SK-N-SH treated with all-trans-retinoic acid at 6 μM for 48 hours (cell line): ENCODE measurements around the gene ARR3.
"Not testable (repeated sequence)": the region's sequence is repeated elsewhere in the genome, so short reads cannot be mapped to it uniquely, and the experiment has no call there.

Experiments used
- ATAC-seq: fragments of 200-7000 bp; cut with Tn5 transposase; 3 replicates; pipeline ENCODE4 v1.9.1; 2020; ENCODE audit warnings: mild to moderate bottlenecking, moderate library complexity
- ARNTL ChIP-seq: fragments of 450-650 bp; formaldehyde crosslinking; IDR thresholded peaks from 2 replicates; pipeline ENCODE4 v1.5.0; 2020; ENCODE audit warnings: low read depth, mild to moderate bottlenecking, moderate library complexity, borderline replicate concordance
- CSDC2 ChIP-seq: fragments of 250-450 bp; sonication (Bioruptor Pico); IDR thresholded peaks from 2 replicates; pipeline ENCODE4 v1.5.0; 2020; ENCODE audit warnings: mild to moderate bottlenecking, moderate library complexity
- CSRNP3 ChIP-seq: fragments of 250-450 bp; sonication (Bioruptor Pico); IDR thresholded peaks from 2 replicates; pipeline ENCODE4 v1.5.1; 2021; ENCODE audit warnings: mild to moderate bottlenecking, moderate library complexity
- ESRRG ChIP-seq: fragments of 250-450 bp; sonication (Bioruptor Pico); IDR thresholded peaks from 2 replicates; pipeline ENCODE4 v1.6.1; 2021; ENCODE audit warnings: mild to moderate bottlenecking
- ISL1 ChIP-seq: fragments of 250-450 bp; sonication (Bioruptor Pico); IDR thresholded peaks from 2 replicates; pipeline ENCODE4 v2.1.2; 2022; ENCODE audit warnings: mild to moderate bottlenecking, moderate library complexity
- OSR1 ChIP-seq: fragments of 250-450 bp; sonication (Bioruptor Pico); IDR thresholded peaks from 2 replicates; pipeline ENCODE4 v1.8.0; 2022; ENCODE audit warnings: moderate library complexity, mild to moderate bottlenecking, inconsistent platforms
- PATZ1 ChIP-seq: fragments of 250-450 bp; sonication (Bioruptor Pico); IDR thresholded peaks from 2 replicates; pipeline ENCODE4 v1.8.0; 2020; ENCODE audit warnings: mild to moderate bottlenecking, moderate library complexity, borderline replicate concordance
- POU6F1 ChIP-seq: fragments of 250-450 bp; sonication (Bioruptor Pico); IDR thresholded peaks from 2 replicates; pipeline ENCODE4 v1.8.0; 2021; ENCODE audit warnings: low read depth, mild to moderate bottlenecking, moderate library complexity, borderline replicate concordance
- RARB ChIP-seq: fragments of 250-450 bp; sonication (Bioruptor Pico); IDR thresholded peaks from 2 replicates; pipeline ENCODE4 v1.8.0; 2021; ENCODE audit warnings: mild to moderate bottlenecking, moderate library complexity
- TCF4 ChIP-seq: fragments of 250-450 bp; sonication (Bioruptor Pico); IDR thresholded peaks from 2 replicates; pipeline ENCODE4 v1.8.0; 2021; ENCODE audit warnings: mild to moderate bottlenecking, moderate library complexity, borderline replicate concordance
- TOX ChIP-seq: fragments of 250-450 bp; sonication (Bioruptor Pico); IDR thresholded peaks from 2 replicates; pipeline ENCODE4 v1.8.0; 2021; ENCODE audit warnings: mild to moderate bottlenecking, moderate library complexity, borderline replicate concordance
- TSHZ2 ChIP-seq: fragments of 250-450 bp; sonication (Bioruptor Pico); IDR thresholded peaks from 2 replicates; pipeline ENCODE4 v1.5.0; 2020; ENCODE audit warnings: mild to moderate bottlenecking, moderate library complexity
- ZC3H10 ChIP-seq: fragments of 250-450 bp; sonication (Bioruptor Pico); IDR thresholded peaks from 2 replicates; pipeline ENCODE4 v1.5.1; 2021; ENCODE audit warnings: mild to moderate bottlenecking, moderate library complexity
- ZFP30 ChIP-seq: fragments of 450-650 bp; formaldehyde crosslinking; IDR thresholded peaks from 2 replicates; pipeline ENCODE4 v1.5.0; 2022; ENCODE audit warnings: mild to moderate bottlenecking, moderate library complexity
- ZNF565 ChIP-seq: fragments of 450-650 bp; formaldehyde crosslinking; conservative IDR thresholded peaks from 2 replicates; pipeline ENCODE4 v1.5.0; 2020; ENCODE audit warnings: low read depth, mild to moderate bottlenecking, moderate library complexity
- ZNF8 ChIP-seq: fragments of 450-650 bp; formaldehyde crosslinking; IDR thresholded peaks from 2 replicates; pipeline ENCODE4 v1.5.0; 2020; ENCODE audit warnings: mild to moderate bottlenecking, moderate library complexity

ARR3 gene

GRCh38 chrX:70260104-70260503 is 8.0 kb upstream of the ARR3 start, which contains the start of gene P2RY4:
TSS of gene P2RY4 (minus strand) at chrX:70260204. CDS start at chrX:70259624, 580 bp downstream.
- no peak for ATAC-seq
- TF ChIP-seq ESRRG, result no peak
- TF ChIP-seq ZNF565 (CRISPR knock-in tag), result no peak

- TF ChIP-seq ZC3H10 (no peak), ISL1 (CRISPR knock-in tag) (no peak), TOX (CRISPR knock-in tag) (no peak), ARNTL (CRISPR knock-in tag) (no peak), TCF4 (CRISPR knock-in tag) (no peak), ESRRG (no peak), OSR1 (CRISPR knock-in tag) (no peak), ZNF8 (CRISPR knock-in tag) (no peak), CSRNP3 (CRISPR knock-in tag) (no peak), RARB (no peak), TSHZ2 (CRISPR knock-in tag) (no peak), PATZ1 (CRISPR knock-in tag) (no peak), POU6F1 (no peak)
- TF ChIP-seq, all 23 proteins: peak for 0
- peak; percentile 80 for ATAC-seq
Observed at GRCh38 chrX:70262952-70263567, 5.1 kb upstream of the ARR3 start.

- TF ChIP-seq RARB, result no peak
- TF ChIP-seq ZFP30 (CRISPR knock-in tag), result no peak
- no peak for TF ChIP-seq TSHZ2 (CRISPR knock-in tag)
- TF ChIP-seq CSDC2 (CRISPR knock-in tag), result no peak
- TF ChIP-seq TCF4 (CRISPR knock-in tag), result no peak
- no peak for TF ChIP-seq ZNF8 (CRISPR knock-in tag)
- TF ChIP-seq ISL1 (CRISPR knock-in tag), result no peak
- no peak for TF ChIP-seq OSR1 (CRISPR knock-in tag)
- TF ChIP-seq, all 23 proteins: peak for 0
- no peak for ATAC-seq
Observed at GRCh38 chrX:70264784-70265183, 3.4 kb upstream of the ARR3 start.

- not testable (repeated sequence) for ATAC-seq
Observed at GRCh38 chrX:70274029-70274428, 5.9 kb downstream of the ARR3 start.
